ENCODE results near the gene ADGRV1. TPM values are rescaled to one million over a fixed set of nuclear protein-coding genes. Genes with fewer than 3 reads are reported as not detected.

Gene ADGRV1
- total RNA-seq, 1 donor from 2014 or later, result 10.0 TPM

DNA sequence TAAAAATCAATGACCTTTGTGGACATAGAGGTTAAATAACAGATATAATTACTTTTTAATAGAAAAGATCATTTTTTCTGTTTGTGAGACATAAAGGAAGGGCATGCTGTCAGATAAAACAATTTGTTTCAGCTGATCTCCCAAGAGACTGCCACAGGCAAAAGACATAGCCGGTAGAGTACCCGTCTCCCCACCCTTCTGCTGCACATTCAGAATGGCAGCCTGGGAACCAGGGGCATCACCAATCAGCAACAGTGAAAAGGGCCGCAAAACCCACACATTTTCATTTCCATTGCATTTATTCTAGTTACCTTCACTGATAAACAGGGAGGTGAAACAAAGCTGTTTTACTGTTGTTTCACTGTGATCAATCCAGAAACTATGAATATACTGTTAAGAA lies 466.9 kb downstream of the ADGRV1 start:
- no peaks in the 10 kb centered on the region for H3K27me3 Mint-ChIP-seq (ENCODE audit: low read depth, unreplicated experiment)
- no peak for FAIRE-seq

DNA sequence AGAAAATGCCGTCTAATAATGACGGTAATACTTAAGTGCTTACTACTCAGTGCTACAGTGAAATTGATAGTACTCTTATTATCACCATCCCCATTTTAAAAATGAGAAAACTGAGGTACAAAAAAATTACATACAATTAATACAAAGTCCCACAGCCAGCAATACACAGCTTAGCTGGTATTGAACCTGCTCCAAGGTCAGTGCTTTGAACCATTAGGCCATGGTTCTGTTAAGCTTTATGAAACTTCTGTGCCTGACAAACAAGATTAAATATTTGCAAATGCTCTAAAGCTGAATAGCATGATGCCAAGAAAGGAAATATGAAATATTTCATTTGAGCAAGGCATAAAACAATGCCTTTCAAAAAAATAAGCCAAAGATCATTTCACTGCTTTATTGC lies 467.4 kb downstream of the ADGRV1 start:
- H3K9me3 ChIP-seq (ENCODE audit: insufficient read depth, low read depth, low read length), result no peaks in the 10 kb centered on the region
- peaks cover 23% of the 10 kb centered on the region for H3K4me1 Mint-ChIP-seq (ENCODE audit: low read depth, unreplicated experiment)
- H3K4me1 ChIP-seq (ENCODE audit: insufficient read depth, low read length), result no peaks in the 10 kb centered on the region
- H3K79me2 ChIP-seq (ENCODE audit: insufficient read depth, low read length), result no peaks in the 10 kb centered on the region
- no peaks in the 10 kb centered on the region for H3K27me3 ChIP-seq (ENCODE audit: insufficient read depth, low read length)
- no peaks in the 10 kb centered on the region for H3K36me3 ChIP-seq (ENCODE audit: insufficient read depth, low read length)
- TF ChIP-seq, protein P1, sequence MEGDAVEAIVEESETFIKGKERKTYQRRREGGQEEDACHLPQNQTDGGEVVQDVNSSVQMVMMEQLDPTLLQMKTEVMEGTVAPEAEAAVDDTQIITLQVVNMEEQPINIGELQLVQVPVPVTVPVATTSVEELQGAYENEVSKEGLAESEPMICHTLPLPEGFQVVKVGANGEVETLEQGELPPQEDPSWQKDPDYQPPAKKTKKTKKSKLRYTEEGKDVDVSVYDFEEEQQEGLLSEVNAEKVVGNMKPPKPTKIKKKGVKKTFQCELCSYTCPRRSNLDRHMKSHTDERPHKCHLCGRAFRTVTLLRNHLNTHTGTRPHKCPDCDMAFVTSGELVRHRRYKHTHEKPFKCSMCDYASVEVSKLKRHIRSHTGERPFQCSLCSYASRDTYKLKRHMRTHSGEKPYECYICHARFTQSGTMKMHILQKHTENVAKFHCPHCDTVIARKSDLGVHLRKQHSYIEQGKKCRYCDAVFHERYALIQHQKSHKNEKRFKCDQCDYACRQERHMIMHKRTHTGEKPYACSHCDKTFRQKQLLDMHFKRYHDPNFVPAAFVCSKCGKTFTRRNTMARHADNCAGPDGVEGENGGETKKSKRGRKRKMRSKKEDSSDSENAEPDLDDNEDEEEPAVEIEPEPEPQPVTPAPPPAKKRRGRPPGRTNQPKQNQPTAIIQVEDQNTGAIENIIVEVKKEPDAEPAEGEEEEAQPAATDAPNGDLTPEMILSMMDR (IDR thresholded peaks at IDR 0.05; ENCODE audit: insufficient read depth, low read depth, low read length), result no peak
- no peak for TF ChIP-seq EZH2 (IDR thresholded peaks at IDR 0.05; ENCODE audit: insufficient read depth, low read length)
- no peak overlapping the region for H3K9ac ChIP-seq (ENCODE audit: low read length)
- H3K27ac Mint-ChIP-seq (ENCODE audit: unreplicated experiment), result no peak overlapping the region
- H3K4me3 Mint-ChIP-seq (ENCODE audit: unreplicated experiment), result no peak overlapping the region
- H4K20me1 ChIP-seq (ENCODE audit: insufficient read depth, low read length), result no peaks in the 10 kb centered on the region
- FAIRE-seq (no peak), DNase-seq (ENCODE audit: low read depth) (no peak)
- no peaks in the 10 kb centered on the region for H3K36me3 Mint-ChIP-seq (ENCODE audit: low read depth, unreplicated experiment)
- no peak overlapping the region for H3K4me2 ChIP-seq (ENCODE audit: low read length)
- H2AFZ ChIP-seq (ENCODE audit: low read depth, low read length), result no peak overlapping the region
- no peaks in the 10 kb centered on the region for H3K9me3 Mint-ChIP-seq (ENCODE audit: unreplicated experiment)
- H3K4me3 ChIP-seq (ENCODE audit: insufficient read depth, low read depth, low read length), result no peak overlapping the region
- H3K27ac ChIP-seq (ENCODE audit: low read depth, low read length), result no peak overlapping the region
- no peaks in the 10 kb centered on the region for H3K27me3 Mint-ChIP-seq (ENCODE audit: low read depth, unreplicated experiment)

More for the DNA sequence above, 466.9 kb downstream of the ADGRV1 start:
- Histone ChIP-seq H3K27me3 (ENCODE audit: insufficient read depth, low read length) (no peaks in the 10 kb centered on the region), H3K36me3 (ENCODE audit: insufficient read depth, low read length) (no peaks in the 10 kb centered on the region), H3K9ac (ENCODE audit: low read length) (no peak overlapping the region), H3K27ac (ENCODE audit: low read depth, low read length) (no peak overlapping the region), H4K20me1 (ENCODE audit: insufficient read depth, low read length) (no peaks in the 10 kb centered on the region), H3K4me1 (ENCODE audit: insufficient read depth, low read length) (no peaks in the 10 kb centered on the region), H3K9me3 (ENCODE audit: insufficient read depth, low read depth, low read length) (no peaks in the 10 kb centered on the region), H3K79me2 (ENCODE audit: insufficient read depth, low read length) (no peaks in the 10 kb centered on the region), H3K4me3 (ENCODE audit: insufficient read depth, low read depth, low read length) (no peak overlapping the region), H2AFZ (ENCODE audit: low read depth, low read length) (no peak overlapping the region), H3K4me2 (ENCODE audit: low read length) (no peak overlapping the region)
- H3K4me1 Mint-ChIP-seq (ENCODE audit: low read depth, unreplicated experiment), result peaks cover 21% of the 10 kb centered on the region
- no peaks in the 10 kb centered on the region for H3K36me3 Mint-ChIP-seq (ENCODE audit: low read depth, unreplicated experiment)
- H3K9me3 Mint-ChIP-seq (ENCODE audit: unreplicated experiment), result no peaks in the 10 kb centered on the region
- TF ChIP-seq, protein P1 (IDR thresholded peaks at IDR 0.05; ENCODE audit: insufficient read depth, low read depth, low read length), result no peak
- no peak for TF ChIP-seq EZH2 (IDR thresholded peaks at IDR 0.05; ENCODE audit: insufficient read depth, low read length)
- H3K27ac Mint-ChIP-seq (ENCODE audit: unreplicated experiment), result no peak overlapping the region
- no peak for DNase-seq (ENCODE audit: low read depth)
- H3K4me3 Mint-ChIP-seq (ENCODE audit: unreplicated experiment), result no peak overlapping the region

DNA sequence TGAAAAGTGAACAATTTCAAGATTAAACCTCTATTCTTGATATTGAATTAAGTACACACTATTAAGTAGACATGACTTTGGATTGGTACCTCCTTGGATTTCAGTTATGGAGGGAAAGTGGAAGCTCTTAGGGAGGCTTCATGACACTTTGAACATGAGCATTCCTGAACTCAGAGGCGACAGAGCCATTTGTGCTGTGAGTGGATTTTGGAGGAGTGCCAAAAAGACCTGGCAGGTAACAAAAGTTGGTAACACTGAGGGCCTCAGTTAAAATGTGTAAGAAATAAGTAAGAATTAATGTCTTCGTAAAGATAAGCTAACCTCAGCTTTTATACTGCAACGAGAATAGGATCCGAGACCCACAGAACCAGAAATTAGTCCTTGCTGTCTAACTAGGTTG lies 467.9 kb downstream of the ADGRV1 start:
- Histone ChIP-seq H3K36me3 (ENCODE audit: insufficient read depth, low read length) (no peaks in the 10 kb centered on the region), H3K4me1 (ENCODE audit: insufficient read depth, low read length) (no peaks in the 10 kb centered on the region), H3K27ac (ENCODE audit: low read depth, low read length) (no peak overlapping the region), H3K79me2 (ENCODE audit: insufficient read depth, low read length) (no peaks in the 10 kb centered on the region), H2AFZ (ENCODE audit: low read depth, low read length) (no peak overlapping the region), H3K4me3 (ENCODE audit: insufficient read depth, low read depth, low read length) (no peak overlapping the region), H3K4me2 (ENCODE audit: low read length) (no peak overlapping the region), H3K9ac (ENCODE audit: low read length) (no peak overlapping the region), H3K27me3 (ENCODE audit: insufficient read depth, low read length) (no peaks in the 10 kb centered on the region), H3K9me3 (ENCODE audit: insufficient read depth, low read depth, low read length) (no peaks in the 10 kb centered on the region), H4K20me1 (ENCODE audit: insufficient read depth, low read length) (no peaks in the 10 kb centered on the region)
- Mint-ChIP-seq H3K4me3 (ENCODE audit: unreplicated experiment) (no peak overlapping the region), H3K36me3 (ENCODE audit: low read depth, unreplicated experiment) (no peaks in the 10 kb centered on the region), H3K27me3 (ENCODE audit: low read depth, unreplicated experiment) (no peaks in the 10 kb centered on the region), H3K27ac (ENCODE audit: unreplicated experiment) (no peak overlapping the region), H3K4me1 (ENCODE audit: low read depth, unreplicated experiment) (peaks cover 19% of the 10 kb centered on the region), H3K9me3 (ENCODE audit: unreplicated experiment) (no peaks in the 10 kb centered on the region)
- TF ChIP-seq, protein P1 (IDR thresholded peaks at IDR 0.05; ENCODE audit: insufficient read depth, low read depth, low read length), result no peak
- no peak for TF ChIP-seq EZH2 (IDR thresholded peaks at IDR 0.05; ENCODE audit: insufficient read depth, low read length)
- FAIRE-seq (no peak), DNase-seq (ENCODE audit: low read depth) (no peak)
